Measurements from ENCODE around the gene PYURF.

- TF ChIP-seq ZZZ3 (IDR thresholded peaks at IDR 0.05; ENCODE audit: control insufficient read depth, insufficient read length, low read depth) = no peak
- TF ChIP-seq TAF1 (IDR thresholded peaks at IDR 0.05; ENCODE audit: borderline replicate concordance, low read depth, low read length) = no peak
- TF ChIP-seq CTCF (IDR thresholded peaks at IDR 0.05 in 2 of 3, conservative IDR thresholded peaks at IDR 0.05 in 1 of 3; ENCODE audit: control insufficient read depth in 2 of 3, extremely low read depth in 1 of 3, insufficient read depth in 1 of 3, low read depth in 3 of 3, low read length in 3 of 3) = no peak
- no peak for TF ChIP-seq BRCA1 (IDR thresholded peaks at IDR 0.05; ENCODE audit: low read depth, low read length)
- TF ChIP-seq ETV6 (conservative IDR thresholded peaks at IDR 0.05 in 1 of 2, IDR thresholded peaks at IDR 0.05 in 1 of 2; ENCODE audit: borderline replicate concordance in 1 of 2, low read depth in 1 of 2) = no peak
Observed at GRCh38 chr4:88531549-88531948, 8.0 kb upstream of the PYURF start.
